H1 (cell line): ENCODE data around the gene FADS2. TPM values are rescaled to one million over a fixed set of nuclear protein-coding genes. Genes with fewer than 3 reads are reported as not detected.

Experiments used
- CTCF ChIA-PET: fragments of 300-600 bp; sonication (Branson Sonifier 250); formaldehyde crosslinking; loops from one replicate; lab custom pipeline; 2021; ENCODE audit not compliant: partially characterized antibody; lab: Charles Lee
- POLR2A ChIA-PET: fragments of 300-600 bp; sonication (Branson Sonifier 250); formaldehyde crosslinking; loops from one replicate; lab custom pipeline; 2021; ENCODE audit warnings: inconsistent platforms; ENCODE audit not compliant: partially characterized antibody; lab: Charles Lee
- DNase-seq, 2 experiments: peaks; one replicate each; pipeline versions ENCODE4 v3.0.0 to v3.0.0-alpha.2; 2010 to 2022; ENCODE audit warnings: low spot score in 2 of 2, low read depth in 1 of 2, mixed read lengths in 1 of 2
- FAIRE-seq: peaks from 2 replicates; lab custom pipeline; 2011; peaks lifted over from hg19 to GRCh38; lab: Jason Lieb, UNC
- H2AFZ ChIP-seq: 2 replicates; pipeline ENCODE4 v1.8.1; 2012; ENCODE audit warnings: low read length, inconsistent platforms
- H2AK5ac ChIP-seq: 2 replicates; pipeline ENCODE4 v1.6.1; 2013; ENCODE audit warnings: low read depth, low read length
- H2BK120ac ChIP-seq: replicated peaks from 2 replicates; pipeline ENCODE3; 2013; ENCODE audit warnings: low read depth, low read length, inconsistent platforms
- H2BK12ac ChIP-seq: 2 replicates; pipeline ENCODE4 v1.6.1; 2013; ENCODE audit warnings: low read depth, low read length
- H2BK15ac ChIP-seq: 2 replicates; pipeline ENCODE4 v1.6.1; 2013; ENCODE audit warnings: low read length
- H2BK20ac ChIP-seq: 2 replicates; pipeline ENCODE4 v1.6.1; 2013; ENCODE audit warnings: low read length
- H2BK5ac ChIP-seq: 2 replicates; pipeline ENCODE4 v1.6.1; 2013; ENCODE audit warnings: low read depth, low read length
- H3K14ac ChIP-seq: 2 replicates; pipeline ENCODE4 v1.6.1; 2013; ENCODE audit warnings: inconsistent platforms; ENCODE audit not compliant: insufficient read length
- H3K18ac ChIP-seq: 2 replicates; pipeline ENCODE4 v1.6.1; 2013; ENCODE audit warnings: low read length; ENCODE audit errors: extremely low read depth
- H3K23ac ChIP-seq: 2 replicates; pipeline ENCODE4 v1.6.1; 2013; ENCODE audit warnings: inconsistent platforms; ENCODE audit not compliant: insufficient read length
- H3K23me2 ChIP-seq: 2 replicates; pipeline ENCODE4 v1.6.1; 2013; ENCODE audit warnings: low read depth, low read length
- H3K27ac ChIP-seq: 2 replicates; pipeline ENCODE4 v1.6.1; 2011; ENCODE audit warnings: low read depth, low read length, inconsistent platforms
- H3K27me3 ChIP-seq, 4 experiments: replicated peaks in 1 of 4; 1 replicate in 1 of 4; 2 replicates in 3 of 4; pipeline versions ENCODE4 v1.6.1 to v1.8.1; 2011 to 2013; ENCODE audit warnings: low read length in 3 of 4, mild to moderate bottlenecking in 3 of 4, inconsistent platforms in 2 of 4, mixed read lengths in 2 of 4, moderate library complexity in 1 of 4; ENCODE audit not compliant: control insufficient read depth in 3 of 4, insufficient read depth in 3 of 4; ENCODE audit errors: extremely low read depth in 1 of 4
- H3K36me3 ChIP-seq, 4 experiments: 2 replicates each; pipeline versions ENCODE4 v1.6.1 to v1.8.1; 2011 to 2013; ENCODE audit warnings: mild to moderate bottlenecking in 4 of 4, low read length in 3 of 4, moderate library complexity in 2 of 4, control low read depth in 1 of 4, inconsistent platforms in 1 of 4; ENCODE audit not compliant: insufficient read depth in 4 of 4, control insufficient read depth in 2 of 4
- H3K4ac ChIP-seq: replicated peaks from 2 replicates; pipeline ENCODE3; 2013; ENCODE audit warnings: low read length, low read depth, mixed read lengths, inconsistent platforms; ENCODE audit not compliant: insufficient read length
- H3K4me1 ChIP-seq, 4 experiments: replicated peaks in 1 of 4; 1 replicate in 1 of 4; 2 replicates in 3 of 4; pipeline versions ENCODE4 v1.6.1 to v1.8.1; 2011 to 2013; ENCODE audit warnings: low read length in 3 of 4, inconsistent platforms in 2 of 4, mixed read lengths in 1 of 4; ENCODE audit not compliant: insufficient read depth in 4 of 4, control insufficient read depth in 3 of 4
- H3K4me2 ChIP-seq, 2 experiments: 2 replicates each; pipeline versions ENCODE4 v1.6.1 to v1.8.1; 2011 to 2013; ENCODE audit warnings: low read depth in 2 of 2, low read length in 2 of 2, control low read depth in 1 of 2, inconsistent platforms in 1 of 2, mild to moderate bottlenecking in 1 of 2; ENCODE audit not compliant: insufficient read depth in 1 of 2
- H3K4me3 ChIP-seq, 4 experiments: fragments of 200-600, 300-600 bp in 1 of 4; sonication (generic), shearing (Covaris generic), sonication (Bioruptor Twin) in 1 of 4; 2 replicates each; pipeline versions ENCODE4 v1.5.1 to v1.8.1; 2011 to 2016; ENCODE audit warnings: low read length in 4 of 4, low read depth in 3 of 4, control low read depth in 2 of 4, inconsistent platforms in 2 of 4, mild to moderate bottlenecking in 2 of 4, mixed read lengths in 1 of 4, moderate library complexity in 1 of 4; ENCODE audit not compliant: insufficient read depth in 2 of 4; ENCODE audit errors: extremely low read depth in 1 of 4
- H3K56ac ChIP-seq: replicated peaks from 2 replicates; pipeline ENCODE3; 2013; ENCODE audit warnings: low read depth, mild to moderate bottlenecking, mixed read lengths, low read length, inconsistent platforms; ENCODE audit not compliant: insufficient read length
- H3K79me1 ChIP-seq: 2 replicates; pipeline ENCODE4 v1.6.1; 2013; ENCODE audit warnings: low read depth, low read length, control low read depth
- H3K79me2 ChIP-seq, 2 experiments: 2 replicates each; pipeline versions ENCODE4 v1.6.1 to v1.8.1; 2012 to 2013; ENCODE audit warnings: low read length in 2 of 2, mild to moderate bottlenecking in 2 of 2, inconsistent platforms in 1 of 2; ENCODE audit not compliant: insufficient read depth in 2 of 2, control insufficient read depth in 1 of 2
- H3K9ac ChIP-seq, 4 experiments: replicated peaks in 1 of 4; 1 replicate in 1 of 4; 2 replicates in 3 of 4; pipeline versions ENCODE4 v1.6.1 to v1.8.1; 2011 to 2013; ENCODE audit warnings: low read depth in 3 of 4, low read length in 3 of 4, control low read depth in 2 of 4, mild to moderate bottlenecking in 2 of 4, moderate library complexity in 2 of 4, inconsistent platforms in 1 of 4; ENCODE audit errors: extremely low read depth in 1 of 4
- H3K9me3 ChIP-seq, 2 experiments: 2 replicates each; pipeline versions ENCODE4 v1.6.1 to v1.8.1; 2012 to 2013; ENCODE audit warnings: mild to moderate bottlenecking in 2 of 2, moderate library complexity in 2 of 2, control low read depth in 1 of 2, inconsistent platforms in 1 of 2, low read depth in 1 of 2, low read length in 1 of 2, mixed read lengths in 1 of 2; ENCODE audit not compliant: insufficient read depth in 2 of 2
- H4K20me1 ChIP-seq, 2 experiments: replicated peaks in 1 of 2; 2 replicates each; pipeline versions ENCODE3 to v1.8.1; 2011 to 2013; ENCODE audit warnings: inconsistent platforms in 2 of 2, low read length in 2 of 2, mild to moderate bottlenecking in 1 of 2; ENCODE audit not compliant: insufficient read depth in 2 of 2, control insufficient read depth in 1 of 2
- H4K5ac ChIP-seq: 2 replicates; pipeline ENCODE4 v1.6.1; 2013; ENCODE audit warnings: low read length, low read depth, mixed read lengths, inconsistent platforms; ENCODE audit not compliant: insufficient read length
- H4K8ac ChIP-seq: 2 replicates; pipeline ENCODE4 v1.8.0; 2013; ENCODE audit warnings: mild to moderate bottlenecking, moderate library complexity, low read length, inconsistent platforms; ENCODE audit not compliant: insufficient read depth; ENCODE audit errors: extremely low read depth
- H4K91ac ChIP-seq: replicated peaks from 2 replicates; pipeline ENCODE3; 2013; ENCODE audit warnings: low read length, mixed read lengths, inconsistent platforms; ENCODE audit not compliant: insufficient read length
- ASH2L ChIP-seq: fragments of 200-600, 300-600 bp; sonication (generic); IDR thresholded peaks from one replicate; pipeline ENCODE4 v1.7.1; 2017; ENCODE audit warnings: low read length
- RFX5 ChIP-seq: IDR thresholded peaks from 2 replicates; pipeline ENCODE4 v1.6.1; 2011; ENCODE audit warnings: low read depth, low read length, improper control_type of control experiment, borderline replicate concordance
- SIRT6 ChIP-seq: IDR thresholded peaks from one replicate; pipeline ENCODE4 v1.7.1; 2012; ENCODE audit warnings: low read length, inconsistent platforms
- WGBS, 2 experiments: shearing (Covaris generic) in 1 of 2; methylation state at CpG; one replicate each; pipeline versions ENCODE4 v1.1.6 to v1.1.7; 2013 to 2015; ENCODE audit warnings: low lambda C conversion rate in 2 of 2, mixed read lengths in 2 of 2, inconsistent platforms in 1 of 2, low coverage in 1 of 2, missing lambda C conversion rate in 1 of 2; ENCODE audit not compliant: insufficient replicate concordance in 2 of 2, insufficient coverage in 1 of 2, insufficient read length in 1 of 2; ENCODE audit errors: extremely low coverage in 1 of 2, missing lambda C conversion rate in 1 of 2; 5-methylcytosine and 5-hydroxymethylcytosine counted together
- polyA plus RNA-seq, 7 experiments: library from polyadenylated mRNA; depleted of rRNA in 3 of 7; stranded (reverse) in 5 of 7; unstranded in 2 of 7; fragments of >200 nt in 5 of 7; fragments of 200-250 nt in 2 of 7; gene quantifications; 1 replicate in 5 of 7; 2 replicates in 1 of 7; 4 replicates in 1 of 7; pipeline versions ENCODE4 v1.2.1 to v1.2.3, GENCODE V29; 2011 to 2013; ENCODE audit warnings: missing spikeins in 2 of 7, mixed read lengths in 2 of 7
- total RNA-seq: library from RNA; stranded (reverse); fragmentation: NEBNext Ultra II Directional; extraction: Animal tissue kit (Norgen Biotek cat#: 25700); gene quantifications from 2 replicates; pipeline ENCODE4 v1.2.1, GENCODE V29; 2021

FADS2 gene
- total and polyA plus RNA-seq, 2 of the 8 experiments (the other 6 are each of a cell fraction or from before 2014, with no cell fraction given) = 499 to 701 TPM

GRCh38 chr11:61905801-61906521 lies 77.9 kb downstream of the FADS2 start:
- no peak overlapping the region for H2BK120ac ChIP-seq
- H2BK15ac ChIP-seq = no peak overlapping the region
- no peak overlapping the region for H2AK5ac ChIP-seq
- WGBS, 2 experiments = 90% methylated on average over 10 of the region's 14 CpGs; no CpG with 5 or more reads in 1 of the 2 experiments
- H3K4me3 ChIP-seq = no peak overlapping the region
- POLR2A ChIA-PET = interaction anchor here (0.8 to 15.5 kb wide), 2 partner anchors 42 to 62 kb away, joined by 3 to 137 read pairs; partner anchors contain the start of genes BEST1 and FTH1
- H4K20me1 ChIP-seq = no peaks in the 10 kb centered on the region
- peaks cover 0 to 31% (median 19%) of the 10 kb centered on the region in 4 experiments; a peak in 6 of 7 replicates for H3K4me1 ChIP-seq
- no peak overlapping the region for H3K23ac ChIP-seq
- no peaks in the 10 kb centered on the region for H3K79me1 ChIP-seq
- FAIRE-seq (no peak), DNase-seq (no peak)
- H3K14ac ChIP-seq = no peak overlapping the region
- H3K56ac ChIP-seq = no peak overlapping the region
- no peaks in the 10 kb centered on the region for H3K27me3 ChIP-seq
- no peak overlapping the region for H3K9ac ChIP-seq
- no peak overlapping the region for H4K91ac ChIP-seq
- no peak overlapping the region for H2BK12ac ChIP-seq
- H3K27ac ChIP-seq = no peak overlapping the region
- no peak overlapping the region for H3K18ac ChIP-seq
- CTCF ChIA-PET = interaction anchor here (0.7 to 23.2 kb wide), 11 partner anchors 6 to 202 kb away, joined by 3 to 658 read pairs (median 79); partner anchors contain the start of genes BEST1 and RAB3IL1
- H2BK20ac ChIP-seq = no peak overlapping the region
- H3K36me3 ChIP-seq = no peaks in the 10 kb centered on the region
- H3K79me2 ChIP-seq = no peaks in the 10 kb centered on the region
- H3K23me2 ChIP-seq = no peaks in the 10 kb centered on the region
- peak overlapping the region; percentile 26; the same call in 1 of the 2 replicates for H2BK5ac ChIP-seq
- H3K4ac ChIP-seq = no peak overlapping the region
- no peaks in the 10 kb centered on the region for H3K9me3 ChIP-seq
- no peak overlapping the region for H2AFZ ChIP-seq
- H3K4me2 ChIP-seq = no peak overlapping the region
- TF ChIP-seq RFX5 (no peak), ASH2L (no peak), SIRT6 (no peak)
- no peak overlapping the region for H4K5ac ChIP-seq
- no peak overlapping the region; the same call in 1 of the 2 replicates for H4K8ac ChIP-seq
